DLD1 (cell line): ENCODE measurements around the gene RPH3AL.

Experiments
- in situ Hi-C: cut with HindIII; loops from 2 replicates; pipeline ENCODE4 v1.10.0; 2017; ENCODE audit warnings: low sequenced_read_pairs

The RPH3AL gene

GRCh38 chr17:266219-266618 lies 86.4 kb downstream of the RPH3AL start:
- in situ Hi-C loops = no loop called here

- in situ Hi-C loops = no loop called here
Measured at GRCh38 chr17:265718-266117, 86.9 kb downstream of the RPH3AL start.

GRCh38 chr17:263773-264172 lies 88.8 kb downstream of the RPH3AL start:
- in situ Hi-C loops = no loop called here

- in situ Hi-C loops = no loop called here
Measured at GRCh38 chr17:263271-263670, 89.3 kb downstream of the RPH3AL start.

GRCh38 chr17:261635-262034 lies 91.0 kb downstream of the RPH3AL start:
- in situ Hi-C loops = no loop called here

- in situ Hi-C loops = no loop called here
Measured at GRCh38 chr17:260944-261343, 91.7 kb downstream of the RPH3AL start.

- in situ Hi-C loops = no loop called here
Measured at GRCh38 chr17:260031-260791, 92.4 kb downstream of the RPH3AL start.

GRCh38 chr17:259341-259976 lies 93.1 kb downstream of the RPH3AL start:
- in situ Hi-C loops = no loop called here

- in situ Hi-C loops = no loop called here
Measured at GRCh38 chr17:258906-259305, 93.7 kb downstream of the RPH3AL start.

- in situ Hi-C loops = no loop called here
Measured at GRCh38 chr17:258045-258734, 94.4 kb downstream of the RPH3AL start.

- in situ Hi-C loops = no loop called here
Measured at GRCh38 chr17:253091-253846, 99.3 kb downstream of the RPH3AL start.

GRCh38 chr17:252456-252855 lies 100.2 kb downstream of the RPH3AL start:
- in situ Hi-C loops = no loop called here

- in situ Hi-C loops = no loop called here
Measured at GRCh38 chr17:251531-251930, 101.1 kb downstream of the RPH3AL start.

- in situ Hi-C loops = no loop called here
Measured at GRCh38 chr17:250487-251300, 101.9 kb downstream of the RPH3AL start.

- in situ Hi-C loops = no loop called here
Measured at GRCh38 chr17:249236-249993, 103.2 kb downstream of the RPH3AL start.

- in situ Hi-C loops = no loop called here
Measured at GRCh38 chr17:248337-249235, 104.0 kb downstream of the RPH3AL start.

GRCh38 chr17:247767-248166 lies 104.8 kb downstream of the RPH3AL start:
- in situ Hi-C loops = no loop called here

- in situ Hi-C loops = no loop called here
Measured at GRCh38 chr17:246851-247421, 105.7 kb downstream of the RPH3AL start.
